Aorta (tissue), 5 donors: ENCODE measurements around the gene IL34. TPM values are rescaled to one million over a fixed set of nuclear protein-coding genes. Genes with fewer than 3 reads are reported as not detected.

Experiments used
- ATAC-seq: fragments of 200-7000 bp; cut with Tn5 transposase; one replicate; pipeline ENCODE4 v1.9.1; 2022; ENCODE audit warnings: moderate library complexity; ENCODE audit not compliant: low FRiP score
- DNase-seq, 2 donors: peaks; one replicate each; pipeline ENCODE4 v3.0.0-alpha.2; 2020
- H3K27ac ChIP-seq, 2 donors: one replicate each; pipeline ENCODE4 v1.5.1; 2013; ENCODE audit warnings: low read length in 2 of 2, mild to moderate bottlenecking in 2 of 2, moderate library complexity in 2 of 2, control low read depth in 1 of 2, inconsistent platforms in 1 of 2, low read depth in 1 of 2
- H3K27me3 ChIP-seq, 2 donors: one replicate each; pipeline ENCODE4 v1.6.1; 2013; ENCODE audit warnings: control low read depth in 1 of 2, low read length in 1 of 2, mild to moderate bottlenecking in 1 of 2, moderate library complexity in 1 of 2; ENCODE audit not compliant: insufficient read depth in 2 of 2, control insufficient read depth in 1 of 2
- H3K36me3 ChIP-seq, 2 donors: one replicate each; pipeline ENCODE4 v1.6.1; 2013; ENCODE audit warnings: control low read depth in 1 of 2, low read length in 1 of 2, mild to moderate bottlenecking in 1 of 2; ENCODE audit not compliant: insufficient read depth in 2 of 2, control insufficient read depth in 1 of 2
- H3K4me1 ChIP-seq, 2 donors: one replicate each; pipeline ENCODE4 v1.6.1; 2013; ENCODE audit warnings: low read length in 2 of 2, control low read depth in 1 of 2, mild to moderate bottlenecking in 1 of 2, moderate library complexity in 1 of 2; ENCODE audit not compliant: insufficient read depth in 2 of 2, control insufficient read depth in 1 of 2
- H3K4me3 ChIP-seq, 2 donors: one replicate each; pipeline ENCODE4 v1.5.1; 2013; ENCODE audit warnings: low read length in 2 of 2, control low read depth in 1 of 2, mild to moderate bottlenecking in 1 of 2
- H3K9me3 ChIP-seq: one replicate; pipeline ENCODE4 v1.6.1; 2013; ENCODE audit warnings: mild to moderate bottlenecking, low read length; ENCODE audit not compliant: control insufficient read depth
- WGBS, 2 donors: extraction: QIAGEN DNeasy Blood & Tissue Kit; methylation state at CpG; one replicate each; pipeline ENCODE4 v1.1.7; 2013; 5-methylcytosine and 5-hydroxymethylcytosine counted together
- intact Hi-C, 2 donors: fragments of 100-400 bp; cut with DNase I; formaldehyde crosslinking; loops; one replicate each; pipeline versions ENCODE4 v1.14.2 to v1.15.0; 2022
- polyA plus RNA-seq, 2 donors: library from polyadenylated mRNA; stranded (reverse); fragments of 200-250 nt; gene quantifications; one replicate each; pipeline ENCODE4 v1.2.3, GENCODE V29; 2013
- total RNA-seq, 2 donors: library from RNA; stranded (reverse); fragmentation: NEBNext Ultra II Directional; extraction: Animal tissue kit (Norgen Biotek cat#: 25700); gene quantifications; one replicate each; pipeline ENCODE4 v1.2.1, GENCODE V29; 2021
- donor health status: healthy with polysubstance abuse.
- donor health status: Bipolar disorder and iron deficiency.
- donor health status: DM: no; HTN: no; CAD: no.
- donor health status: DM: no; HTN: no; CAD: no.
- donor health status: DM: yes; HTN: yes; CAD: no.

Gene IL34
- total and polyA plus RNA-seq, 4 donors: 14.2 to 98.6 (median 20.6) TPM

DNA sequence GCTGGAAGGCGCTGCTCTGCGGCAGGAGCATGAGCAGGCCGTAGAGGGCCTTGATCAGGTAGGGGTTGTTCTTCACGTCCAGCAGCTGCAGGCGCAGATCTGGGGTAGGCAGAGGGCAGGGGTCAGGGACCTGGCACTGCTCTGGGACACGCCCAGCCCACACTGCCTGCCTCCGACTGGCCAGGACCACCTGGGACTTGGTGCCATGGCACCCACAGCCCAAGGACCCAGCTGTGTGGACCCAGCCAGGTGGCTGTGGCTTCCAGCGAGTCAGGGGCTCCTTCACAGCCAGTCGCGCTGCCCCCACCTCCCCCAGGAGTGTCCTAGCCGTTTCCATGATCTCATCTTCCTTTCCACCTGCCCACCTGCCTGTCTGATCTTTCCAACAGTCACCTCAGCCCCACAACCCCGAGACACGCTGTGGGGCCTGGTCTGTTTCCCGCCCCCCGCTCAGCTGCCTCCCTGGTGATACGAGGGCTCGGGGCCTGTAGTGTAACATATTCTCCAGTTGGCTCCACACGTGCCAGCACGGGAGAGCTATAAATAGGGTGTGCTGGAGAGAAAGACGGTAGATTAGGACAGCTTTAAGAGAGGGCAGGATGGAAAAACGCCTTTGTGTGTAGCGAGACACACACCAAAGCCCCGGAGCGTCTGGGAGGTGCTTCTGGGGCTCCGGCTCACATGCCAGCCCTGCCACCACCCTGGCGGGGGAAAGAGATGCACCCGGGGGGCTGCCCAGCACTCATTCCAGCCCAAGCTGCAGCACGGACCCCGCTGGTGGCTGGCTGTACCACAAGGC is 46.7 kb downstream of the IL34 start:
- ATAC-seq (peak; percentile 24), DNase-seq (no peak)
- Histone ChIP-seq H3K27ac (peak overlapping the region; percentile 92 to 97), H3K4me1 (peaks cover 0 to 2% of the 10 kb centered on the region in 2 donors), H3K4me3 (no peak overlapping the region), H3K9me3 (no peaks in the 10 kb centered on the region), H3K36me3 (no peaks in the 10 kb centered on the region), H3K27me3 (no peaks in the 10 kb centered on the region)
- 23 to 24% methylated on average over 29 of the region's 29 CpGs for WGBS, 2 donors
- intact Hi-C loops: no loop called here

DNA sequence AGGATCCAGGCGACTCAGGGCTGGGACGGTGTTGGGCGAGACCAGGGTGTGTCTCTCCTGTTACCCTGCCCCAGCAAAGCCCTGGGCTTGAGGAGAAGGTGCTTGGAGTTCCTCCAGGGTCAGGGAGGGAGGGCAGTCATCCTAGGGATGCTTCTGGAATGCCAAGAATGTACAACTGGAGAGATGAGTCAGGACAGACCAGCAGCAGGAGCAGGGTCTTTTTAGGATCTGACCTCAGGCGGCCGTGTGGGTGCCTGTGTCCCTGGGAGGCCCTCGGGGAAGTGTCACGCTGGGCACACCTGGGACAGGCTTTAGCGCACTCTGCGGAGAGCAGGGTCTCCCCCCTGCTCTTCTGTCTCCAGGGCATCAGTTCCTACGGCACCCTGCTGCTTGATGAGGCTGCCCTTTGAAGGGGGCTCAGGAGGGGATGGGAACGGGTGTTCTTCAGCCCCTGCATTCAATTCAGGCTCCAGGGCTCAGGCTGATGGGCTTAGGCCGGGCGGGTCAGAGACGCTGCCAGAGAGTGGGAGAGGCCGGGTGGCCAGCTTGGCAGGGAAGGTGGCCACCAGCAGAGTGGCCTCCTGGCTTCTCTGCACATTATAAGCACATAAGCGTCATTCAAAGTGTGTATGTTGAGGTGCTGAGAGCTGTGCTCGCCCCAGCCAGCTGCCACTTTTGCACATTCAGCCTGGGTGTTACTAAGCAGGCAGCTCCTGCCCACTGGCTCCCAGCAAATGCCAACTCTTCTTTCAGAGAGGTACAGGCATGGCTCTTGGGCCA is 47.9 kb downstream of the IL34 start:
- Histone ChIP-seq H3K4me3 (no peak overlapping the region), H3K27me3 (no peaks in the 10 kb centered on the region), H3K4me1 (peaks cover 0 to 2% of the 10 kb centered on the region in 2 donors), H3K36me3 (no peaks in the 10 kb centered on the region), H3K27ac (peak overlapping the region; percentile 92 to 97), H3K9me3 (no peaks in the 10 kb centered on the region)
- 64 to 75% methylated on average over 17 of the region's 17 CpGs for WGBS, 2 donors
- no peak for ATAC-seq
- intact Hi-C loops: no loop called here
- no peak for DNase-seq

DNA sequence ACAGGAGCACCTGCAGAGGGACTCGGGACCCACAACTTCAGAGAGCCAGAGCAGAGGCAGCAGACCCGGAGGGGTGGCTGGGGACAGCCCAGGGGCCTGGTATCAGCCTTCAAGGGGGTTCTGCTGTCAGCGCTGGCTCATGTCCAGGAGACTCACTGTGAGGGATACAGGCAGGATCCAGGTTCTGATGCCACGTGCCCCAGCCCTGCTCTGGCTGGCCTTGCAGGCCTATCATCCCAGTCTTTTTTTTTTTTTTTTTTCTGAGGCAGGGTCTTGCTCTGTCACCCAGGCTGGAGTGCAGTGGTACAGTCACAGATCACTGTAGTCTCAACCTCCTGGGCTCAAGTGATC is 48.5 kb downstream of the IL34 start:
- no peaks in the 10 kb centered on the region for H3K9me3 ChIP-seq
- WGBS, 2 donors: 65 to 70% methylated on average over 4 of the region's 4 CpGs
- DNase-seq (no peak), ATAC-seq (no peak)
- intact Hi-C loops: no loop called here
- peak overlapping the region in 1 of 2 donors; percentile 92 for H3K27ac ChIP-seq
- no peaks in the 10 kb centered on the region for H3K36me3 ChIP-seq
- H3K27me3 ChIP-seq: no peaks in the 10 kb centered on the region
- H3K4me3 ChIP-seq: no peak overlapping the region
- peaks cover 0 to 2% of the 10 kb centered on the region in 2 donors for H3K4me1 ChIP-seq

DNA sequence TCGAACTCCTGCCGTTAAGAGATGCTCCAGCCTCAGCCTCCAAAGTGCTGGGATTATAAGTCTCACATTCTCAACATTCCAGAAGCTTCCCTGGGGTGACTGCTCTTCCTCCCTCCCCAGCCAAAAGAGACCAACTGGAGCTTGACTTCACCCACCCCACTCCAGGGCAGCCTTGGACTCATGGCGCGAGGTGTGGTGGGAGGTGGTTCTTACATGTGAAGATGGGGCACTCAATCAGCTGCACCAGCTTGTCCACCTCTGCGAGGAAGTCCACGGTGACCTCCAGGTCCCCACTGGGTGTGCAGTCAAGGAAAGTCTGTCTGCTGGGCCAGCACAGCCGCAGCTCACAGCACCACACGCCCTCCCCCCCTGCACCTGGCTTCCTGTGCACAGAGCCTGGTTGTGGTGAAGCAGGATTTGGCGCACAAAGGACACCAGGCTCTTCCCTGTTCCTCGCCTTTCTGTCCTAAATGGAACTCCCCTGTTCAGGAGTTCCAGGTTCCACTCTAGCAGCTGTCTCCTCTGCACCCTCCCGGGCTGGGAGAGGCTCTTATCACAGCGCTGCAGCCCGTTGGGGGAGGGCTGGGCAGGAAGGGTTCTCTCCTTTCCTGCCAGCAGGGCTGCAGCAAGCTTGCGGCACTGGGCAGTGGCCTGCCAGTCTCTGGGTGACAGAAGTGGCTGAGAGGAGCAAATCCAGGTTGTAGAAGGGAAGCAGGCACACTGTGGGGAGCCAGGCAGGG is 49.1 kb downstream of the IL34 start:
- Histone ChIP-seq H3K27me3 (no peaks in the 10 kb centered on the region), H3K36me3 (no peaks in the 10 kb centered on the region), H3K4me1 (peaks cover 0 to 2% of the 10 kb centered on the region in 2 donors), H3K27ac (peak overlapping the region in 1 of 2 donors; percentile 30), H3K9me3 (no peaks in the 10 kb centered on the region), H3K4me3 (no peak overlapping the region)
- ATAC-seq (no peak), DNase-seq (no peak)
- intact Hi-C loops: no loop called here
- 60 to 63% methylated on average over 13 to 14 of the region's 14 CpGs for WGBS, 2 donors

- 97% methylated on average over 8 of the region's 8 CpGs for WGBS, 2 donors
- no peaks in the 10 kb centered on the region for H3K27me3 ChIP-seq
- H3K9me3 ChIP-seq: no peaks in the 10 kb centered on the region
- peak overlapping the region in 1 of 2 donors; percentile 6 for H3K27ac ChIP-seq
- peaks cover 0 to 6% of the 10 kb centered on the region in 2 donors for H3K4me1 ChIP-seq
- no peaks in the 10 kb centered on the region for H3K36me3 ChIP-seq
- DNase-seq (no peak), ATAC-seq (no peak)
- no peak overlapping the region for H3K4me3 ChIP-seq
- intact Hi-C loops: no loop called here
Observed at GRCh38 chr16:70696355-70696754, 50.0 kb downstream of the IL34 start.

DNA sequence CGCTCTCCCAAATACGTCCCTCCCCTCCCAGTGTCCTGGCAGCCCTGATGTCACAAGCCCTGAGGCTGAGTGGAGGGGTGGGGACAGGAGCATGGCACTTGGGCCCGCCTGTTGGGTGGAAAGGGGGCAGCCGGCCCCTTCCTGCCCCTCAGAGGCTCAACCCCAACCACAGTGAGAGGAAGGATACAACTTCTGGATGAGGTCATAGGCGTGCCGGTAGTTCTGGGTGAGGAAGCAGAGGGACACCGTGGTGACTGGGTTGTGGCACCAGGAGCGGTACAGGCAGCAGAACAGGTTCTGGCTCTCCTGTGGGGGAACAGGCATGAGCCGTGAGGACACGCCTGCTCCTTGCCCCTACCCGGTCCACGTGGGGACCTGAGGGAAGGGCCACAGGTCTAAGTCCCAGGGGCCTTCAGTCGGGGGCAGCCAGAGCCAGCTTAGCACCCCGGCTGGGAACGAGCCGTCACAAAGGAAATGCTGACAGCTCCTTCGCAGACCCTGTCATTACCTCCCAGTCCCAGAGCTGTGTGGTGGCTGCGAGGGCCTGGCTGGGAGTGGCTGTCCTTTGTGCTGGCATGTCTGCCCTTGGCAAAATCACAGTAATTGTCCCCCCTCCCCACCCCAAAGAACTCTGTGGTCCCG is 50.7 kb downstream of the IL34 start:
- intact Hi-C loops: no loop called here
- H3K4me1 ChIP-seq: peaks cover 0 to 6% of the 10 kb centered on the region in 2 donors
- no peaks in the 10 kb centered on the region for H3K36me3 ChIP-seq
- H3K27ac ChIP-seq: peak overlapping the region; percentile 6 to 10
- DNase-seq (no peak), ATAC-seq (no peak)
- no peaks in the 10 kb centered on the region for H3K27me3 ChIP-seq
- no peaks in the 10 kb centered on the region for H3K9me3 ChIP-seq
- WGBS, 2 donors: 15 to 21% methylated on average over 19 of the region's 19 CpGs
- H3K4me3 ChIP-seq: no peak overlapping the region

- no peaks in the 10 kb centered on the region for H3K36me3 ChIP-seq
- intact Hi-C loops: no loop called here
- H3K9me3 ChIP-seq: no peaks in the 10 kb centered on the region
- H3K4me3 ChIP-seq: no peak overlapping the region
- H3K27ac ChIP-seq: peak overlapping the region in 1 of 2 donors; percentile 6
- 27 to 30% methylated on average over 13 to 14 of the region's 14 CpGs for WGBS, 2 donors
- H3K27me3 ChIP-seq: no peaks in the 10 kb centered on the region
- peaks cover 0 to 6% of the 10 kb centered on the region in 2 donors for H3K4me1 ChIP-seq
- DNase-seq (no peak), ATAC-seq (no peak)
Observed at GRCh38 chr16:70697594-70698170, 51.3 kb downstream of the IL34 start.

GRCh38 chr16:70698901-70699300 is 52.5 kb downstream of the IL34 start:
- no peak for ATAC-seq
- WGBS, 2 donors: 92 to 95% methylated on average over 10 of the region's 10 CpGs
- no peak for DNase-seq
- Histone ChIP-seq H3K36me3 (no peaks in the 10 kb centered on the region), H3K9me3 (no peaks in the 10 kb centered on the region), H3K27ac (peak overlapping the region in 1 of 2 donors; percentile 95), H3K27me3 (no peaks in the 10 kb centered on the region), H3K4me1 (peaks cover 0 to 6% of the 10 kb centered on the region in 2 donors), H3K4me3 (no peak overlapping the region)
- intact Hi-C loops: no loop called here
